HG02759 (cell line): ENCODE measurements around the gene IGF2R.
A peak's percentile ranks its signal among the peaks of the same experiment; 100 is the strongest.

Experiments used
- ATAC-seq: cut with Tn5 transposase; IDR thresholded peaks from one replicate; pipeline ENCODE4 v1.9.1; 2021; ENCODE audit warnings: mild to moderate bottlenecking, moderate library complexity; ENCODE audit not compliant: unreplicated experiment

IGF2R gene

GRCh38 chr6:159974932-159975331 is 6.0 kb downstream of the IGF2R start:
- no peak for ATAC-seq

GRCh38 chr6:159976686-159977254 is 7.9 kb downstream of the IGF2R start:
- no peak for ATAC-seq

- ATAC-seq, result no peak
These were observed 8.5 kb downstream of the IGF2R start for GRCh38 chr6:159977255-159977903.

- ATAC-seq, result no peak
These were observed 9.0 kb downstream of the IGF2R start for GRCh38 chr6:159977904-159978268.

- ATAC-seq, result peak; percentile 33
These were observed 9.6 kb downstream of the IGF2R start for GRCh38 chr6:159978291-159979135.

- ATAC-seq, result peak; percentile 68
These were observed 10.4 kb downstream of the IGF2R start for GRCh38 chr6:159979136-159979874.

GRCh38 chr6:159980474-159980873 is 11.6 kb downstream of the IGF2R start:
- ATAC-seq, result no peak

GRCh38 chr6:159981071-159981402 is 12.2 kb downstream of the IGF2R start:
- ATAC-seq, result no peak

- peak; percentile 62 for ATAC-seq
These were observed 12.7 kb downstream of the IGF2R start for GRCh38 chr6:159981403-159982245.

GRCh38 chr6:159982731-159983506 is 14.0 kb downstream of the IGF2R start:
- ATAC-seq, result peak; percentile 9

- ATAC-seq, result no peak
These were observed 14.8 kb downstream of the IGF2R start for GRCh38 chr6:159983641-159984080.

GRCh38 chr6:159984268-159984786 is 15.4 kb downstream of the IGF2R start:
- no peak for ATAC-seq

- no peak for ATAC-seq
These were observed 16.5 kb downstream of the IGF2R start for GRCh38 chr6:159985296-159985945.

GRCh38 chr6:159988983-159989454 is 20.1 kb downstream of the IGF2R start:
- no peak for ATAC-seq

- peak; percentile 83 for ATAC-seq
These were observed 20.9 kb downstream of the IGF2R start for GRCh38 chr6:159989492-159990480.

- no peak for ATAC-seq
These were observed 23.5 kb downstream of the IGF2R start for GRCh38 chr6:159992366-159992765.

- ATAC-seq, result no peak
These were observed 26.5 kb downstream of the IGF2R start for GRCh38 chr6:159995405-159995804.
